ENCODE data around the gene CCDC88C.

CCDC88C gene

DNA sequence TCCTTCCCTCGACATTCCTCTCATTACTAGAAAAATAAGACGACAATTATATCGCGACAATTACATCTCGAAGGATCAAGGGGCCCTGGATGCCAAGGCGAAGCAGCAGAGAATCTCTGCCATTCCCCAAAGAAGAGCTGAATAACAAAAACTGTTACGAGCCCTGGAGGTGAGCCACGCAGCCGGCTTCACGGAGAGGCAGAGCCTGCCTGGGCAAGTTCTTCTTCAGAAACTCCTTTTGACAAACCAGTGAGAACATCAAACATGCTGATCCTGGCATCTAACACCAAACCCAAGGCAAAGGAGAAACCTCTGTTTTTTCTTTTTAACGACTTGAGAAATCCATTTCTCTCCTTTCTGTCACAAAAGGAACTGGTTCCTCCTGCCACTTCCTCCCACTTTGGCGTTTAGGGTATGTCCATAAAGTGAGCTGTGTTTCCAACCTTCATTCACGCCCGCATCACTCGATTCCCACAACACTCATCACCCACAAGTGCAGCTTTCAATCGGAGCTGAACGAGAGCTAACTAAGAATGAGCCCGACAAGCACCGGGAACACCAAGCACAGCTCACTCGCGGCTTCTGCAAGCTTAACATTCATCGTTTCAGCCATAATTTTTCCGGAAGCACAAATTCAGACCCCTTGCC lies 21.5 kb downstream of the CCDC88C start:
- ChIA-PET CTCF (interaction anchor here (0.7 to 3.4 kb wide), 9 partner anchors 8 to 73 kb away, joined by 3 to 17 read pairs (median 5); partner anchors contain the start of gene CCDC88C), POLR2A (no interaction called here)
- DNase-seq (ENCODE audit: extremely low spot score) = no peak
- TF ChIP-seq, protein P1, sequence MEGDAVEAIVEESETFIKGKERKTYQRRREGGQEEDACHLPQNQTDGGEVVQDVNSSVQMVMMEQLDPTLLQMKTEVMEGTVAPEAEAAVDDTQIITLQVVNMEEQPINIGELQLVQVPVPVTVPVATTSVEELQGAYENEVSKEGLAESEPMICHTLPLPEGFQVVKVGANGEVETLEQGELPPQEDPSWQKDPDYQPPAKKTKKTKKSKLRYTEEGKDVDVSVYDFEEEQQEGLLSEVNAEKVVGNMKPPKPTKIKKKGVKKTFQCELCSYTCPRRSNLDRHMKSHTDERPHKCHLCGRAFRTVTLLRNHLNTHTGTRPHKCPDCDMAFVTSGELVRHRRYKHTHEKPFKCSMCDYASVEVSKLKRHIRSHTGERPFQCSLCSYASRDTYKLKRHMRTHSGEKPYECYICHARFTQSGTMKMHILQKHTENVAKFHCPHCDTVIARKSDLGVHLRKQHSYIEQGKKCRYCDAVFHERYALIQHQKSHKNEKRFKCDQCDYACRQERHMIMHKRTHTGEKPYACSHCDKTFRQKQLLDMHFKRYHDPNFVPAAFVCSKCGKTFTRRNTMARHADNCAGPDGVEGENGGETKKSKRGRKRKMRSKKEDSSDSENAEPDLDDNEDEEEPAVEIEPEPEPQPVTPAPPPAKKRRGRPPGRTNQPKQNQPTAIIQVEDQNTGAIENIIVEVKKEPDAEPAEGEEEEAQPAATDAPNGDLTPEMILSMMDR (IDR thresholded peaks at IDR 0.05; ENCODE audit: control extremely low read depth, extremely low read depth, low read depth, missing control alignments) = no peak

DNA sequence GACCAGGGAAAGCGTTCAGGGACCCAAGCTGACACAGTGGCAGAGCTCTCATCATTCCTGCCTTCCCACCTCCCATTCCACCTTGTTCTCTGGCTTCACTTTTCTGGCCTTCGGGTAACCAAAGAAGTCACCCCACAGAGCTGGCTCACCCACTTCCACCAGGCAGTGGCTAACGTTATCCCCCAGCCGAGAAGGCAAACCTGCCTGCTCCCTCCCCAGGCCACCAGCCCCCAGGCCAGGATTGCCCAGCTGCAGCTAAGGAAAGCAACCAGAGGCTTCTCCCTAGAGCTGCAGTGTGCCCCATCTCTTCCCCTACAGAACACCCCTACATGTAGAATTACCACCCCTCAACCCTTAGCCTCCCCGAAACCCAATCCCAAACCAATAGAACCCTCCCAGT lies 22.2 kb downstream of the CCDC88C start:
- ChIA-PET POLR2A (no interaction called here), CTCF (interaction anchor here (1.5 to 2.0 kb wide), 5 partner anchors 9 to 72 kb away, joined by 3 to 9 read pairs (median 6); partner anchors contain the start of gene CCDC88C)
- TF ChIP-seq, protein P1 (IDR thresholded peaks at IDR 0.05; ENCODE audit: control extremely low read depth, extremely low read depth, low read depth, missing control alignments) = no peak
- DNase-seq (ENCODE audit: extremely low spot score) = no peak

DNA sequence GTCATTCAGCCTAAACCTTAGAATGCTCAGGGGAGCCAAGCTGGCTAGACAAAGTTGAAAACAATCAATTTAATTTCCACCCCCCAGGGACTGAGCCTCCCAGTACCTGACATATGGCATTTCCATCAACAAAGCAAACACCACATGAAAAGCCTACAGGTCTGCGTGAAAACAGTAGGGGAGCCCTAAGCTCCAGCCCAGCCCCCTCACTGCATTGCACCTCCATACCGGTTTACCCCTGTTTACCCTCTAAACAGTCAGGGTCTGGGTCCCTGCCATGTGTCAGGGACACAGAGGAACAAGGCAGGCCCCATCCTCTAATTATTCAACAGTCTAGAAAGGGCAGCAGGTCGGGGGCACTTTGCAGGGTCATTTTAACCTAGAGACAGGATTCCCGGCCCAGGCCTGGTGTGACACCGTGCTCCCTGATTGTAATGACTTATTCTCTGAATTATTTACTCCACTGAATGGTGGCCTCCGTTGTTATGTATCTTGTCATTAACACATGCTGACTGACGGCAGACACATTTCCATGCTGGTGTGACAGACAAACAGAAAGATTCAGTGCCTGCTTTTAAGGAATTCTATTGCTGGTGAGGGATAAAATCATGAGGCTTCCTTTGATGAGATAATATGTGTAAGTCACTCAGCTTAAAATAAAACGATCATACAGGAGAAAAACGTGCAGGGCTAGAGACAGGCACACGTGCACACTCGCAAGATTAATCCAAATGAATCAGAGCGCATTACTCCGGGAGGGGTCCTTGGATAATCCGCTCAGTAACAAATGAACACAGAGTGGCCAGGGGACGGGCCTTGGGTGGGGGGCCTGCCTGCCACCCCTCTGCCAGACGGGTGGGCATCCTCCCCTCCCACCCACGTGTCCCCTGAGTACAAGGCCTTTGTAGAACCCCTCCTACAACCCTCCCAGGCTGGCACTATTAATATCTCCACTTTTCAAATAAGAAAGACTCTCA lies 23.2 kb downstream of the CCDC88C start:
- POLR2A ChIA-PET = no interaction called here

DNA sequence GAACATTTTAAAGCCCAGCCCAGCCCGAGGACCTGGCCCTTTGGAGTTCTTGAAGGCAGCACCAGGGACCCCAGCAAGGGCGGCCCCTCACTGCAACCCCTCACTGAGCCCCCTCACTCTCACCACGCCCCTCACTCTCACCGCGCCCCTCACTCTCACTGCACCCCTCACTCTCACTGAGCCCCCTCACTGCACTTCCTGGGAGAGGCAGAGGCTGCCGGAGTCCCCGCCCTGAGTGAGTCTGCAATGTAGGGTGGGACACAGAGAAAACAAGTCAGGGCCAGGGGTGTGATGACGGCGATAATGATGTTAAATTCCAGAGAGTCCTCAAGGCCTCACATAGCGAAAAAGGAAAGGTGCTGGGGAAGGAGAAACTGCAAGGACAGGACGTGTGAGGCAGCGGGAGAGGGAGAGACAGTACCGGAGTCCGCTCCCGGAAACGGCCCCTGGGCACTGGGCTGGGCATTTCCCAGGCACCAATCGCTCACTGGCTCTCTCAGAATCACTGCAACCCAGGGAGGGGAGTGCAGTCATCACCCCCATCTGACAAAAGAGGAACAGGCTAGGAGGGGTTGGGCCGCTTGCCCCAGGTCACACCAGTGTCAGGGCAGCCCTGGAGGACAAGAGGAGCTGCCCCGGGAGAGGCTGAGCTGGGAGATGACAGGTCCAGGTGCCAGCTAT lies 24.9 kb downstream of the CCDC88C start:
- DNase-seq (ENCODE audit: extremely low spot score) = no peak
- CTCF ChIA-PET = interaction anchor here (0.7 to 1.4 kb wide), 3 partner anchors 16 to 69 kb away, joined by 3 to 5 read pairs (median 3); no protein-coding TSS in a partner anchor
- POLR2A ChIA-PET = no interaction called here
- TF ChIP-seq, protein P1 (IDR thresholded peaks at IDR 0.05; ENCODE audit: control extremely low read depth, extremely low read depth, low read depth, missing control alignments) = no peak

More for the DNA sequence above, 23.2 kb downstream of the CCDC88C start:
- CTCF ChIA-PET = interaction anchor here (1.2 to 2.0 kb wide), 5 partner anchors 10 to 71 kb away, joined by 3 to 8 read pairs (median 5); partner anchors contain the start of gene CCDC88C
- TF ChIP-seq, protein P1 (IDR thresholded peaks at IDR 0.05; ENCODE audit: control extremely low read depth, extremely low read depth, low read depth, missing control alignments) = no peak
- no peak for DNase-seq (ENCODE audit: extremely low spot score)

DNA sequence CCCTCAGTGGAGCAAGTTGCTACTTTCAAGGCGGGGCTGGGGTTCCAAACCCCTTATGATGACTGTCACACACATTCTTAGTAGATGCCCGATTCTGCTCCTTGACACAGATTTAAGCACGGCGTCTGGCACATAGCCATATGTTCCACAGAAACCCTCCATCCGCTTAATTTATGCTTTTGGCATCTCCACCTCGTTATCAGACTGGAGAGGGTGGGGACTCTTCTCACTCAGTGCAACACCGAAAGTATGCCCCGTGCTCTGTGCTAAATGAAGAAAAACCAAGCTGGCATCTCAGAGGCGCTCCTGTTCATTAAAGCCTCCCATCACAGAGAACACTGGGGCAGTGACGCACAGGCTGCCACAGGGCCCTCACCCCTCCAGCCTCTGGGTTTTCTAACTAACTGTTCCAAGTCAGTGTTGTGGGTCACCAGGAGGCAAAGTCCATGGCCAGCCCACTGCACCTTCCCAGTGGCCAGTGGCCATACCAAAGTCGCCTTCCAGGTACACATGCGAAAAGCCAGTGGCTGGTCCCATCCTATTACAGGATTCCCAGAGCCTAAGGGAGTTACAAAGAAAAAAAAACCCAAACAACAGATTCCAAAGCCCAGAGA lies 27.3 kb downstream of the CCDC88C start:
- POLR2A ChIA-PET = no interaction called here
- no peak for DNase-seq (ENCODE audit: extremely low spot score)
- TF ChIP-seq, protein P1 (IDR thresholded peaks at IDR 0.05; ENCODE audit: control extremely low read depth, extremely low read depth, low read depth, missing control alignments) = no peak
- CTCF ChIA-PET = interaction anchor here (1.0 to 1.1 kb wide), 2 partner anchors 10 to 67 kb away, joined by 3 read pairs; no protein-coding TSS in a partner anchor
